Stimulated activated CD4-positive, alpha-beta T cell treated with anti-CD3 and anti-CD28 coated beads, Interleukin-1b, Interleukin-23, amount 100 ng/mL, for 4 hours (primary cell): ENCODE measurements around the gene BIRC7.

Experiments
- DNase-seq, 2 donors: peaks; one replicate each; pipeline ENCODE4 v3.0.0-alpha.2; 2020; ENCODE audit warnings: low read depth in 2 of 2

The BIRC7 gene

DNA sequence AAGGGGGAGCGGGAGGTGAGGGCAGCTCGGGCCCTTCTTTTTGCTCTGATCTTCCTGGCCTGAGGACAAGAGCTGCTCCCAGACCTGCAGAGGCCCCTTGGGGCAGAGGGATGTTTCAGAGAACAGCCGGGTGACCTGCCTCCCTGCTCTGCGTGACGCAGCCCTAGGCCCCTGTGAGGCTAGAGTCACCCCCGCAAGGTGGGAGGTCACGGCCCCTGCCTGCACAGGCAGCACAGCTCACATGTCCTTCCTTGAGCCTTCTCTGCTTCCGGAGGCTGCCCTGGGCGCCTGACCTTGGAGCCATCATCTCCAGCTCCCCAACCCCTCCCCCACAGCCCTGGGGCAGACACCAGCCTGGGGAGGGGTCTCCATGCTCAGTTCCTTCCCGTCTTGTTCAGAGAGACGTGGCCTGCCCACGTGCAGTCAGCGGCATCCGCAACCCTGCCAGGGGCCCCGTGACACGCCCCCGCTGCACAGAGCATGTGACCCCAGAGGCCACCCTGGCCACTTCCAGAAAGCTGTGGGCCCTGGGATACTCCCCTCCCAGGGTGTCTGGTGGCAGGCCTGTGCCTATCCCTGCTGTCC is at the start of gene BIRC7:
BIRC7 (plus strand) TSS at position 507 of the 585 bp plus-strand sequence. CDS start 192 bp downstream, outside the sequence.
- no peak for DNase-seq

GRCh38 chr20:63186084-63186483 is 49.6 kb upstream of the BIRC7 start:
- no peak for DNase-seq

GRCh38 chr20:63186528-63187316 is 49.0 kb upstream of the BIRC7 start:
- no peak for DNase-seq

- DNase-seq = no peak
Observed at GRCh38 chr20:63187338-63188158, 48.2 kb upstream of the BIRC7 start.

DNA sequence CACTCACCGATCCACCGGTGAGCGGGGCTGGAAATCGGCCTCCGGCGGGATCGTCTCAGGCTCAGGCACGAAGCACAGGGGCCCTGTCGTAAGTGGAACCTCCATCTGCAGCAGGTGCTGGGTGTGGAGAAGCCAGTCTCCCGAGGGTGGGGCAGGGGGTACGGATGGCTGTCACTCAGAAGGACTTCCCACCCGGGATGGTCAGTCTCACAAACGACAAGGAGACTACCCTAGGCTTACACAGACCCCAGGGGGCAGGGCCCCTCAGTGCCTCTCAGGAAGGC is 47.6 kb upstream of the BIRC7 start:
- DNase-seq = no peak

DNA sequence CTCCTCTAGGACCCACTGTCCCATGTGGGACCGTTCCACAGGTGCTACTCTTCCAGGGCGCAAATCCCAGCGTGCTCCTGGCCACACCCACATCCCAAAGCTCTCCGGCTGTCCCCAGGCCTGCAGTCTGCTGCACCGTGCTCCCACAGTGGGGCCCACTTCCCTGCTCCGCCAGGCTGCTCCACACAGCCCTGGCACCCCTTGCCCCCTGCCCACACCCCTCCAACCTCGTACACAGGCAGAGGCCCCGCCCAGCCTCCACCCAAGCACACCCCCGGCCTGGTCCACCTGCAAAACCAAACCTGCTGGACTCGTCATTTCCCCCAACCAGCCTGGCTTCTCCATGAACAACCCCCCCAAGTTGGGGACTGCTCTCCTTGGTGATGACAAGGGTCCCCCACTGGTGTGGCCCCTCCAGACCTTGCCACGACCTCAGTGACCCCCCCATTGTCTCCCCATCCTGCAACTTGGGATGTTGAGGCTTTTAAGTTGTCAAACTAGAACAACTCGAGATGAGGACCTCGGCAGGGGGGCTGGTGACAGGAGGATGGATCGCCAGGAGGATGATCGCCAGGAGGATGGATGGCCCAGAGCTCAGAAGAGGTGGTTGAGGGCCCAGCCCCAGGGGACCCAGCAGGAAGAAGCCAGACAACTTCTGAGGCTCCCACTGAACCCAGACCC is 46.9 kb upstream of the BIRC7 start:
- no peak for DNase-seq

DNA sequence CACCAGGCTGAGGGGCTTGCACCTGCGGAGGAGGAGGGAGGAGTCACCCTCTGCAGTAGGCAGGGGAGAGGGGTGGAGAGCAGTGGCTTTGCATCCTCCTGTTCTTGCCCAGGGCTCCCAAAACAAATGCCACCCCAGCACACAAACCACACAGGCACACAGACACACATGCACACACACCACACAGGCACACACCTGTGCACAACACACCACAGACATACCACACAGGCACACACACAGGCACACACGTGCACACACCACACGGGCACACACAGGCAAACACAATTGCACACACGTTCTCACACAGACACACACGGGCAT is 46.4 kb upstream of the BIRC7 start:
- DNase-seq = no peak

DNA sequence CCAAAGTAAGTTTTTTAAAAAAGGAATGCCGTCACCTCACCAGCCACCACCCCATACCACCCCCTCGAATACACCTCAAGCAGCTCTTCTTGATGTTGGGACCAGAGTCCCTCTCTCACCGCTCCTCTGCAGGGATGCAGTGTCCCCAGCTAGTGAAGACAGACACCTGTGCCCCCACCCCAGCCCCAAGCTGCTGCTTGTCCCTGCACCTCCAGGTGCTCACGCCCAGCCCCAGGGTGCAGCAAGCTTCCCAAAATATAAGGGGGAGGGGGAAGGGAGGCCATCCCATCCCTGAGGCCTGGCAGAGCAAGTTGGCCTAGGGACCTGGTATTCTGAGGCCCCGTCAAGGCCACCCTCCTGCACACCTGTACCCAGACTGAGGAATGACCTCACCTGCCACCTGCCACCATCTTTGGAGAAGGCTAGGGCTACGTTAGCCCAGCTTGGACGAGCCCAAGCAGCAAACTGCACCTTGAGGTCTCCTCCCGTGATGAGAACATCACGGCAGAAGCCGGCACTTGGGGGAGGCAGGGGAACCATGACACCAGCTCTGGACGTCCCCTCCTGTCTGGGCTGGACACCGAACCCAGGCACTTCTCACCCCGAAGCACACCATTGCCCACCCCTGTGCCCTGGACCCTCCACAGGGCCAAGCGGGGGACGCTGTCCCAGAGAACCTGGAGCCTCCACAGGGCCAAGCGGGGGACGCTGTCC is 45.7 kb upstream of the BIRC7 start:
- no peak for DNase-seq

GRCh38 chr20:63190828-63191227 is 44.9 kb upstream of the BIRC7 start:
- no peak for DNase-seq

- no peak for DNase-seq
Observed at GRCh38 chr20:63191400-63191799, 44.3 kb upstream of the BIRC7 start.

DNA sequence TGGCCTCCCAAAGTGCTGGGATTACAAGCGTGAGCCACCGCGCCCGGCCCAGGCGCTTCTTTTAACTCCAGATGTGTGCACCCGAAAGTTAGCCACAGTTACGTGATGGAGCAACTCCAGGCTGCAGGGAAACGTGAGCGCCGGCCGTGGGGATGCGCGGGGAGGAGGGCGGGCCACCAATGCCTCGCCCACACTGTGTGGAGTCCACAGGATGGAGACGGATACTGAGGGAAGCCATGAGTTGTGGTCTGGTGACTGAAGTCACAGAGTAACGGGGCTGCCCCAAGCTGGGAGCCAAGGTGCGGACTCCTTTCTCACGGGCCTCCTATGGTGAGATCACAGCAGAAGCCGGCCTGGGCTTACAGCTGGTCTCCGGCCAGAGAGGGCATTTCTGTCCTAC is 43.0 kb upstream of the BIRC7 start:
- DNase-seq = no peak

DNA sequence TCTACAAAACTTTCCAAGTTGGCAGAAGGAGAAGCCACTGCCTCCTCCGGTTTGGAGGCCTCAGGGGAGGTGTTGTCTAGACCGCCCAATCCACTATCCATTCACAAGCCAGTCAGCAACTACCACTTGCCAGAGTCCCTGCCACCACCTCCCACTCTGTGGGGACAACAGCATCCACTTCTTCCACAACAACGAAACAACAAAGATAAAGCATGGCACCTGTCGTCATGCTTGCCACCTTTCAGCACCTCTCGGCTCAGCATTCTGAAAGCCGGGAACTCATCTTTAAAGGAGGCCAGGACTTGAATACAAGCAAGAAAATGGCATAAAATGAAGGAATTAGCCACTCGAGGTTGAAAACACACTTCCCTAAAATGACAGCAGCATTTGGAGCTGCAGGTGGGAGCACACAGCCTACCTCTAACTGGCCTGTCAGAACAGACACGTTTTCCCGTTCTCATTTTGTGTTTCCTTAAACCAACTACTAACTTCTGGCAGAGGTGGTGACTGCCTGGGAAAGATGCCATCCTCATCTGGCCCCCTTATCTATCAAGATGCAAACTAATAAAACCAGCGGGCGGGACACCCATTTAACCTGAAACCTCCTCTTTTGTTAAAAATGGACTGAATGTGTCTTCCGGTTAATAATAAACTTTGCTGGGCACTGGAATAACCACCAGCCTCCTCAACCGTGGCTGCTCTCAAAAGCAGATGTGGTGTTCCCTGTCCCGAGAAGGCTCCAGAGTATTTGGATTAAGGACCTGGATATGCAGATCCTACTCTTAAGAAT is 41.5 kb upstream of the BIRC7 start:
- DNase-seq = no peak

- no peak for DNase-seq
Observed at GRCh38 chr20:63194797-63195173, 40.9 kb upstream of the BIRC7 start.

DNA sequence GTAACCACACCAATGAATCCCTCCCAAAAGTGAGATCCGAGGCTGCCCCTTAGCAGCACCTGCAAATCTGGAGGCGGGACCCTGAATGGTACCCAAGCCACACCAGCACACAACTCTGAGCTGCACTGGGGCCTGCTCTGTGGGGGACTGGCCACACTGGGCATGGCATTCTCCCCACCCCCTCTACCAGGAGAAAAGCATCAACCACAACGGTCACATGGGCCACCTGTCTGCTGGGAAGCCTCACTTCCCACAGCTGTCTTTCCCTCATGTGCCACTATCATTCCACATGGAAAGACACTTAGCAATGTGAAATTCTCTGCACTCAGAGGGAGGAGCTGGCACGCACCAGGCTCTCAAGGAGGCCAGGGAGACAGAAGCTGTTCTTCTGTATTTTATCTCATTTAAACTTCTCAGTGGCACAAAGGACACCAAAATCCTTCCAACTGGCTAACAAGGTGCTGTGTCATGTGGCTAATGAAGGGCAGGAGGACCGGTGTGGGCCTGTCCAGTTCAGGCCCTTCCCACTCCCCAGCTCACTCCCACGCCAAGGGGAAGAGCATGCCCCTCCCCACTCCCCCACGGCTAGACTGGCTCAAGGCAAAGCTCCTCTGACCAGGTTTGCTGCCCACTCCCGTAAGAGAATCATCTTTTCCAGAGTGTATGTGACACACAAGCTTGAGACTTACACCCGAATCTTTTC is 38.8 kb upstream of the BIRC7 start:
- no peak for DNase-seq

DNA sequence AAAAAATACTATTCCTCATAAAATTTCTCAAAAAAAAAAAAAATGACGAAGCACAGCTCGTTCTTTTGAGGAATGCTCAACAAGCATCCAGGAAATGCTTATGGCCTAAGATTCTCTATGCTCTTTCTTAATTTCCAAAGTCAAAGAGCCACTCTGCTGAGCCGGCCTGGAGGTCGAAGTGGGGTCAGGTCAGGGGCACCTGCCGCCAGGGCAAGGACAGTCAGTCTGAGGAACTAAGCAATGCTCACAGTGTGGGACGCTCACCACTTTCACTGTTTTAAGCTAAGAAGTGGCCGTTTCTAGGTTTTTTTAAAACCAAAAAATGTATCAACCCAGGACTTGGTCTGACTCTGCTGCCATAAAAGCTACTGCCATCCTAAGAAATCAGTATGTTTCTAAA is 37.1 kb upstream of the BIRC7 start:
- DNase-seq = no peak

DNA sequence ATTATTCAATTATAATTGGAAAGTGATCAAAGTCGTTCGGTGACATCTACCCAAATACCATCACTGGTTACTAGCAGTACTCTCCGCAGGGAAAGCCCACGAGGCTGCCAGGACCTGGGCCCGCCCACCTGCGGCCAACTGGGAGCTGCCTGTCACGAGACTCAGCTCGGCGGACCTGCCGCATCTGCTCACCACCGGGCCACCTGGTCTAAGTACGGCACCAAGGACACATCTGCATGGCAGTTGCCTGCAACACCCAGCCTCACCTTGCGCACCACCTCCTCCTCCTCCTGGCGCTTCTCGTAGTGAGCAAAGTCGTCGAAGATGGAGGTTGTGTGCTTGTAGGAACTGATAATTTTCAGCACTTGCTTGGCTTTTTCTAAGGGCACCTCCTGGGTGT is 33.7 kb upstream of the BIRC7 start:
- no peak for DNase-seq

GRCh38 chr20:63202811-63203526 is 32.7 kb upstream of the BIRC7 start:
- DNase-seq = no peak

- no peak for DNase-seq
Observed at GRCh38 chr20:63204362-63204761, 31.3 kb upstream of the BIRC7 start.

DNA sequence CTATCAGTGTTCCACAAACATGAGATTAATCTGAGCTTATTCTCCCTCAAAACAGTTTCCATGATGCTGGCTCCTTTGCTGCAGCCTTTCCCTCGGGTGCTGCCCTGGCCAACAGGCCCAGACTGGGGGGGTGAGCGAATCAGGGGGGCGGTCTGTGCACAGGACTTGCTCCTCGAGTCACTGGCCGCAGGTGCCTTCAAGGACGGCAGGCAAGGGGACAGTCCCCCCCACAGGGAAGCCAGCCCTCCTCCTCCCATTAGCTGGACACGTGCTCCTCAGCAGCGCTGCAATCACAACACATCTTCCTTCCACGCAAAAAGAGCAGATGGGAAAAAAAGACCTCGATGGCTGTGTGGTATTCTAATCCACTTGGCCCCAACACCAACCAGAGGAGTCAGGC is 29.8 kb upstream of the BIRC7 start:
- DNase-seq = no peak

GRCh38 chr20:63206878-63207277 is 28.8 kb upstream of the BIRC7 start:
- DNase-seq = no peak
